OCI-LY1 (cell line): ENCODE results near the gene TSN.

Experiments
- H2AFZ ChIP-seq: fragments of 200-600 bp; sonication (generic), shearing (Covaris generic); 2 replicates; pipeline ENCODE4 v1.6.0; 2014; ENCODE audit warnings: antibody characterized with exemption, mild to moderate bottlenecking, low read length
- H3F3A ChIP-seq: fragments of 200-600 bp; sonication (generic), shearing (Covaris generic); 2 replicates; pipeline ENCODE4 v1.6.0; 2014; ENCODE audit warnings: mild to moderate bottlenecking, antibody characterized with exemption, low read length, moderate library complexity; ENCODE audit not compliant: insufficient read depth
- H3K27ac ChIP-seq: fragments of 200-600 bp; sonication (generic); 2 replicates; pipeline ENCODE4 v1.5.1; 2014; ENCODE audit warnings: low read length, mixed run types, mild to moderate bottlenecking, low read depth; ENCODE audit not compliant: poor library complexity, severe bottlenecking
- H3K27me3 ChIP-seq: fragments of 200-600 bp; sonication (generic); 2 replicates; pipeline ENCODE4 v1.6.0; 2014; ENCODE audit warnings: antibody characterized with exemption, mild to moderate bottlenecking, low read length, moderate library complexity; ENCODE audit not compliant: insufficient read depth
- H3K36me3 ChIP-seq: fragments of 200-600 bp; sonication (generic); 2 replicates; pipeline ENCODE4 v1.6.1; 2014; ENCODE audit warnings: mild to moderate bottlenecking, antibody characterized with exemption, low read length, moderate library complexity, mixed read lengths; ENCODE audit not compliant: insufficient read depth
- H3K4me1 ChIP-seq: fragments of 200-600 bp; sonication (generic); 2 replicates; pipeline ENCODE4 v1.5.1; 2014; ENCODE audit warnings: mild to moderate bottlenecking, low read length, moderate library complexity; ENCODE audit not compliant: insufficient read depth, severe bottlenecking
- H3K4me2 ChIP-seq: fragments of 200-600 bp; sonication (generic), shearing (Covaris generic); 2 replicates; pipeline ENCODE4 v1.6.1; 2014; ENCODE audit warnings: low read length
- H3K4me3 ChIP-seq: fragments of 200-600 bp; sonication (generic); 2 replicates; pipeline ENCODE4 v1.5.1; 2014; ENCODE audit warnings: low read length, low read depth, mild to moderate bottlenecking, mixed read lengths; ENCODE audit not compliant: poor library complexity, severe bottlenecking
- H3K79me2 ChIP-seq: fragments of 200-600 bp; shearing (Covaris generic); 2 replicates; pipeline ENCODE4 v1.6.1; 2016; ENCODE audit warnings: mixed run types, low read length, mixed read lengths; ENCODE audit not compliant: insufficient read depth
- H3K9ac ChIP-seq: fragments of 200-600 bp; sonication (generic), shearing (Covaris generic); 2 replicates; pipeline ENCODE4 v1.6.1; 2014; ENCODE audit warnings: mild to moderate bottlenecking, low read length, mixed read lengths
- H3K9me2 ChIP-seq: fragments of 200-600 bp; sonication (generic), shearing (Covaris generic); 2 replicates; pipeline ENCODE4 v1.6.1; 2014; ENCODE audit warnings: low read depth, mild to moderate bottlenecking, low read length, mixed read lengths
- H3K9me3 ChIP-seq: fragments of 200-600 bp; shearing (Covaris generic); 2 replicates; pipeline ENCODE4 v1.6.1; 2014; ENCODE audit warnings: low read length, mixed read lengths
- H4K20me1 ChIP-seq: fragments of 200-600 bp; sonication (generic), shearing (Covaris generic); 2 replicates; pipeline ENCODE4 v1.6.0; 2016; ENCODE audit warnings: mild to moderate bottlenecking, low read length; ENCODE audit not compliant: insufficient read depth
- CTCF ChIP-seq: fragments of 200-600 bp; sonication (generic), shearing (Covaris generic); IDR thresholded peaks from 2 replicates; pipeline ENCODE4 v1.5.1; 2017; ENCODE audit warnings: mild to moderate bottlenecking, antibody characterized with exemption, low read length, moderate library complexity, mixed read lengths
- EZH2 ChIP-seq: fragments of 200-600 bp; sonication (generic), shearing (Covaris generic); IDR thresholded peaks from 2 replicates; pipeline ENCODE4 v1.8.0; 2017; ENCODE audit warnings: borderline replicate concordance, mixed run types, mild to moderate bottlenecking, antibody characterized with exemption, low read length, moderate library complexity, mixed read lengths

Gene TSN

GRCh38 chr2:121768143-121768755 is 12.8 kb downstream of the TSN start:
- Histone ChIP-seq H3K9ac (no peak overlapping the region), H3K36me3 (peaks cover 61% of the 10 kb centered on the region), H3K4me1 (peaks cover 23% of the 10 kb centered on the region), H3F3A (no peaks in the 10 kb centered on the region), H3K4me2 (no peak overlapping the region), H3K27ac (no peak overlapping the region), H2AFZ (no peak overlapping the region), H3K9me2 (no peaks in the 10 kb centered on the region), H3K79me2 (no peaks in the 10 kb centered on the region), H3K4me3 (no peak overlapping the region), H3K27me3 (no peaks in the 10 kb centered on the region), H4K20me1 (no peaks in the 10 kb centered on the region), H3K9me3 (no peaks in the 10 kb centered on the region)
- TF ChIP-seq CTCF = no peak
- TF ChIP-seq EZH2 = no peak

- no peak overlapping the region for H2AFZ ChIP-seq
- H3K9me2 ChIP-seq = no peaks in the 10 kb centered on the region
- peaks cover 22% of the 10 kb centered on the region for H3K36me3 ChIP-seq
- TF ChIP-seq CTCF = no peak
- no peak for TF ChIP-seq EZH2
- no peaks in the 10 kb centered on the region for H4K20me1 ChIP-seq
- no peaks in the 10 kb centered on the region for H3F3A ChIP-seq
- H3K4me1 ChIP-seq = peaks cover 50% of the 10 kb centered on the region
- no peaks in the 10 kb centered on the region for H3K79me2 ChIP-seq
- peak overlapping the region; percentile 43 for H3K4me2 ChIP-seq
- H3K27me3 ChIP-seq = no peaks in the 10 kb centered on the region
- peak overlapping the region; percentile 3 for H3K4me3 ChIP-seq
- H3K9ac ChIP-seq = peak overlapping the region; percentile 56; the same call in 1 of the 2 replicates
- peak overlapping the region; percentile 97 for H3K27ac ChIP-seq
- no peaks in the 10 kb centered on the region for H3K9me3 ChIP-seq
These were observed 16.7 kb downstream of the TSN start for GRCh38 chr2:121771976-121772742.

GRCh38 chr2:121774235-121774634 is 18.8 kb downstream of the TSN start:
- Histone ChIP-seq H3K4me1 (peaks cover 54% of the 10 kb centered on the region), H3K27me3 (no peaks in the 10 kb centered on the region), H2AFZ (no peak overlapping the region), H3K9me3 (no peaks in the 10 kb centered on the region), H3F3A (no peaks in the 10 kb centered on the region), H3K27ac (peak overlapping the region; percentile 97), H3K4me2 (no peak overlapping the region), H4K20me1 (no peaks in the 10 kb centered on the region), H3K9ac (no peak overlapping the region), H3K9me2 (no peaks in the 10 kb centered on the region), H3K36me3 (peaks cover 10% of the 10 kb centered on the region; the same call in 1 of the 2 replicates), H3K4me3 (no peak overlapping the region), H3K79me2 (no peaks in the 10 kb centered on the region)
- no peak for TF ChIP-seq CTCF
- no peak for TF ChIP-seq EZH2
